Stimulated activated naive CD8-positive, alpha-beta T cell treated with anti-CD3 and anti-CD28 coated beads, Interleukin-15, Interleukin-2, amounts not matched to agents 100 ng/mL and 50 ng/mL, for 24 hours (primary cell): Measurements from ENCODE around the gene FBXW12.

ENCODE experiments used
- H3K27ac Mint-ChIP-seq: one replicate; pipeline ENCODE4 v1.8.0; 2021; ENCODE audit warnings: mild to moderate bottlenecking, mixed read lengths
- H3K27me3 Mint-ChIP-seq: one replicate; pipeline ENCODE4 v1.8.0; 2021; ENCODE audit warnings: mixed read lengths
- H3K36me3 Mint-ChIP-seq: one replicate; pipeline ENCODE4 v1.8.0; 2021; ENCODE audit warnings: low read depth, mixed read lengths
- H3K4me1 Mint-ChIP-seq: one replicate; pipeline ENCODE4 v1.8.0; 2021; ENCODE audit warnings: low read depth, mixed read lengths
- H3K4me3 Mint-ChIP-seq: one replicate; pipeline ENCODE4 v1.8.0; 2021; ENCODE audit warnings: mild to moderate bottlenecking, mixed read lengths
- H3K9me3 Mint-ChIP-seq: one replicate; pipeline ENCODE4 v1.8.0; 2021; ENCODE audit warnings: mixed read lengths

FBXW12 gene

GRCh38 chr3:48429317-48429959 lies 57.4 kb downstream of the FBXW12 start:
- Mint-ChIP-seq H3K4me3 (peak overlapping the region; percentile 73), H3K27me3 (peaks cover 8% of the 10 kb centered on the region), H3K27ac (peak overlapping the region; percentile 36), H3K9me3 (no peaks in the 10 kb centered on the region), H3K4me1 (peaks cover 5% of the 10 kb centered on the region), H3K36me3 (peaks cover 21% of the 10 kb centered on the region)

GRCh38 chr3:48429960-48430707 lies 58.1 kb downstream of the FBXW12 start, which contains the start of gene PLXNB1:
Gene PLXNB1, minus strand, starts transcription at chr3:48430086. Its CDS starts 5,475 bp downstream, at chr3:48424611.
- H3K4me1 Mint-ChIP-seq: peaks cover 5% of the 10 kb centered on the region
- H3K27me3 Mint-ChIP-seq: peaks cover 8% of the 10 kb centered on the region
- peaks cover 22% of the 10 kb centered on the region for H3K36me3 Mint-ChIP-seq
- no peaks in the 10 kb centered on the region for H3K9me3 Mint-ChIP-seq
- peak within 1 kb of the TSS; percentile 73 for H3K4me3 Mint-ChIP-seq
- H3K27ac Mint-ChIP-seq: peak within 1 kb of the TSS; percentile 36

- Mint-ChIP-seq H3K4me3 (peak overlapping the region; percentile 9), H3K36me3 (peaks cover 22% of the 10 kb centered on the region), H3K27ac (no peak overlapping the region), H3K27me3 (peaks cover 8% of the 10 kb centered on the region), H3K4me1 (peaks cover 5% of the 10 kb centered on the region), H3K9me3 (no peaks in the 10 kb centered on the region)
Observed at GRCh38 chr3:48430708-48431101, 58.7 kb downstream of the FBXW12 start.

- peaks cover 22% of the 10 kb centered on the region for H3K36me3 Mint-ChIP-seq
- no peak overlapping the region for H3K27ac Mint-ChIP-seq
Observed at GRCh38 chr3:48431224-48432029, 59.4 kb downstream of the FBXW12 start.

GRCh38 chr3:48432411-48433371 lies 60.7 kb downstream of the FBXW12 start:
- peaks cover 8% of the 10 kb centered on the region for H3K27me3 Mint-ChIP-seq
- peaks cover 7% of the 10 kb centered on the region for H3K4me1 Mint-ChIP-seq
- H3K9me3 Mint-ChIP-seq: no peaks in the 10 kb centered on the region
- H3K36me3 Mint-ChIP-seq: peaks cover 22% of the 10 kb centered on the region
- H3K4me3 Mint-ChIP-seq: no peak overlapping the region
- no peak overlapping the region for H3K27ac Mint-ChIP-seq

More at GRCh38 chr3:48431224-48432029, 59.4 kb downstream of the FBXW12 start:
- Mint-ChIP-seq H3K27me3 (peaks cover 8% of the 10 kb centered on the region), H3K9me3 (no peaks in the 10 kb centered on the region), H3K4me3 (peak overlapping the region; percentile 9), H3K4me1 (peaks cover 5% of the 10 kb centered on the region)

- H3K36me3 Mint-ChIP-seq: peaks cover 22% of the 10 kb centered on the region
- H3K4me3 Mint-ChIP-seq: no peak overlapping the region
- H3K27me3 Mint-ChIP-seq: no peaks in the 10 kb centered on the region
- peaks cover 16% of the 10 kb centered on the region for H3K4me1 Mint-ChIP-seq
- H3K27ac Mint-ChIP-seq: no peak overlapping the region
- no peaks in the 10 kb centered on the region for H3K9me3 Mint-ChIP-seq
Observed at GRCh38 chr3:48433472-48434118, 61.6 kb downstream of the FBXW12 start.

- H3K9me3 Mint-ChIP-seq: no peaks in the 10 kb centered on the region
- peaks cover 22% of the 10 kb centered on the region for H3K36me3 Mint-ChIP-seq
- H3K27ac Mint-ChIP-seq: no peak overlapping the region
Observed at GRCh38 chr3:48434591-48435222, 62.7 kb downstream of the FBXW12 start.

GRCh38 chr3:48435223-48435595 lies 63.2 kb downstream of the FBXW12 start:
- Mint-ChIP-seq H3K9me3 (no peaks in the 10 kb centered on the region), H3K27ac (peak overlapping the region; percentile 38), H3K4me1 (peaks cover 27% of the 10 kb centered on the region), H3K27me3 (no peaks in the 10 kb centered on the region), H3K36me3 (peaks cover 27% of the 10 kb centered on the region), H3K4me3 (no peak overlapping the region)

More at GRCh38 chr3:48434591-48435222, 62.7 kb downstream of the FBXW12 start:
- H3K27me3 Mint-ChIP-seq: no peaks in the 10 kb centered on the region
- no peak overlapping the region for H3K4me3 Mint-ChIP-seq
- peaks cover 23% of the 10 kb centered on the region for H3K4me1 Mint-ChIP-seq

- Mint-ChIP-seq H3K4me3 (no peak overlapping the region), H3K4me1 (peaks cover 29% of the 10 kb centered on the region), H3K27me3 (no peaks in the 10 kb centered on the region), H3K9me3 (no peaks in the 10 kb centered on the region), H3K27ac (no peak overlapping the region), H3K36me3 (peaks cover 34% of the 10 kb centered on the region)
Observed at GRCh38 chr3:48435774-48436476, 63.9 kb downstream of the FBXW12 start.

- peaks cover 34% of the 10 kb centered on the region for H3K4me1 Mint-ChIP-seq
- H3K36me3 Mint-ChIP-seq: peaks cover 37% of the 10 kb centered on the region
- no peaks in the 10 kb centered on the region for H3K9me3 Mint-ChIP-seq
- H3K27ac Mint-ChIP-seq: no peak overlapping the region
- no peaks in the 10 kb centered on the region for H3K27me3 Mint-ChIP-seq
- no peak overlapping the region for H3K4me3 Mint-ChIP-seq
Observed at GRCh38 chr3:48436477-48436787, 64.4 kb downstream of the FBXW12 start.

- H3K9me3 Mint-ChIP-seq: no peaks in the 10 kb centered on the region
- peaks cover 39% of the 10 kb centered on the region for H3K4me1 Mint-ChIP-seq
- H3K27me3 Mint-ChIP-seq: no peaks in the 10 kb centered on the region
- H3K4me3 Mint-ChIP-seq: no peak overlapping the region
- H3K36me3 Mint-ChIP-seq: peaks cover 37% of the 10 kb centered on the region
- H3K27ac Mint-ChIP-seq: no peak overlapping the region
Observed at GRCh38 chr3:48436855-48437254, 64.8 kb downstream of the FBXW12 start.

GRCh38 chr3:48437812-48438211 lies 65.8 kb downstream of the FBXW12 start:
- Mint-ChIP-seq H3K36me3 (peaks cover 42% of the 10 kb centered on the region), H3K4me1 (peaks cover 48% of the 10 kb centered on the region), H3K4me3 (no peak overlapping the region), H3K27me3 (no peaks in the 10 kb centered on the region), H3K9me3 (no peaks in the 10 kb centered on the region), H3K27ac (no peak overlapping the region)
